ENCODE data around the gene TMEM239. TPM values are rescaled to one million over a fixed set of nuclear protein-coding genes. Genes with fewer than 3 reads are reported as not detected.

The TMEM239 gene
- total and polyA plus RNA-seq, 9 donors = not detected

DNA sequence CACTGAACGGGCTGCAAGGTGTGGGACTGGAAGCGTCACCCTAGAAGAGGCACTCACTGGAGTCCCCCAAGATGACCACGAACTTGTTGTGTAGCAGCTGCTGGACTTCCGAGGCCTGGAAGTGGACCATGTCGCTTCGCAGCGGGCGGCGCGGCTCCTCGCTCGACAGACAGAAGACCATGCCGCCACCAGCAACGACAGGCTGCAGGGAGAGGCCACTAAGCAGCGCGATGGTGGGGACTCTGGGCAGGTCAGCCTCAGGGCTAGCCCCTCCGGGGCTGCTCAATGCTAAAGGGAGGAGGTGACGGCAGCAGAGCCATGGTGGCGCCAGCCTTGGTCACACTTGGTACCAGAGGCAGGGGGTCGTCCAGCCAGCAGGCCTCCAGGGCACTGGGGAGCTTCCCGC is 23.6 kb downstream of the TMEM239 start:
- Histone ChIP-seq H3K27me3 (no peaks in the 10 kb centered on the region), H3K36me3 (no peaks in the 10 kb centered on the region), H3K27ac (peak overlapping the region; percentile 69 to 84), H3K4me3 (peak overlapping the region; percentile 99), H3K9me3 (no peaks in the 10 kb centered on the region), H3K4me1 (ENCODE audit: insufficient read depth) (peaks cover 4% of the 10 kb centered on the region)
- TF ChIP-seq EP300 (IDR thresholded peaks at IDR 0.05) (no peak), CTCF (IDR thresholded peaks at IDR 0.05) (no peak)
- WGBS, 3 donors = 79 to 81% (median 81%) methylated on average over 20 to 21 of the region's 21 CpGs
- intact Hi-C loops (cut with DNase I) = loop anchor here in 2 of 4 donors (5.0 to 10.0 kb wide), 2 partner anchors 82 to 145 kb away; partner anchors contain the start of gene EBF4 (in 1 of the 2)
- peak in 1 of 5 donors; percentile 72 for DNase-seq

- intact Hi-C loops (cut with DNase I) = loop anchor here in 2 of 4 donors (5.0 to 10.0 kb wide), 2 partner anchors 83 to 146 kb away; partner anchors contain the start of gene EBF4 (in 1 of the 2)
- Histone ChIP-seq H3K4me1 (ENCODE audit: insufficient read depth) (peaks cover 4% of the 10 kb centered on the region), H3K27ac (peak within 1 kb of the TSS; percentile 69 to 84), H3K27me3 (no peaks in the 10 kb centered on the region), H3K4me3 (peak within 1 kb of the TSS; percentile 99), H3K9me3 (no peaks in the 10 kb centered on the region), H3K36me3 (no peaks in the 10 kb centered on the region)
- 1 to 4% (median 2%) methylated on average over 57 to 98 of the region's 98 CpGs for WGBS, 3 donors
- TF ChIP-seq POLR2A (IDR thresholded peaks at IDR 0.05) = peak; percentile 41
- peak in 1 of 3 donors; percentile 17 for TF ChIP-seq CTCF (IDR thresholded peaks at IDR 0.05)
- no peak for TF ChIP-seq EP300 (IDR thresholded peaks at IDR 0.05)
- DNase-seq = peak; percentile 83 to 93 (median 88)
These were observed 24.2 kb downstream of the TMEM239 start, which contains the start of the genes PCED1A and VPS16 for GRCh38 chr20:2840138-2840966. Gene PCED1A (minus strand): TSS chr20:2840655. CDS start chr20:2839912, 743 bp downstream. Gene VPS16 (plus strand): TSS chr20:2840745. CDS start chr20:2840775, 30 bp downstream.

GRCh38 chr20:2840967-2841531 is 24.9 kb downstream of the TMEM239 start:
- Histone ChIP-seq H3K4me3 (peak overlapping the region; percentile 99), H3K36me3 (no peaks in the 10 kb centered on the region), H3K9me3 (no peaks in the 10 kb centered on the region), H3K4me1 (ENCODE audit: insufficient read depth) (peaks cover 4% of the 10 kb centered on the region), H3K27ac (peak overlapping the region; percentile 69 to 84), H3K27me3 (no peaks in the 10 kb centered on the region)
- intact Hi-C loops (cut with DNase I) = loop anchor here in 2 of 4 donors (5.0 to 10.0 kb wide), 2 partner anchors 84 to 146 kb away; partner anchors contain the start of gene EBF4 (in 1 of the 2)
- DNase-seq = peak; percentile 48 to 77 (median 62)
- 2% methylated on average over 27 to 33 of the region's 33 CpGs for WGBS, 3 donors
- TF ChIP-seq EP300 (IDR thresholded peaks at IDR 0.05) = no peak
- no peak for TF ChIP-seq POLR2A (IDR thresholded peaks at IDR 0.05)
- no peak for TF ChIP-seq CTCF (IDR thresholded peaks at IDR 0.05)

DNA sequence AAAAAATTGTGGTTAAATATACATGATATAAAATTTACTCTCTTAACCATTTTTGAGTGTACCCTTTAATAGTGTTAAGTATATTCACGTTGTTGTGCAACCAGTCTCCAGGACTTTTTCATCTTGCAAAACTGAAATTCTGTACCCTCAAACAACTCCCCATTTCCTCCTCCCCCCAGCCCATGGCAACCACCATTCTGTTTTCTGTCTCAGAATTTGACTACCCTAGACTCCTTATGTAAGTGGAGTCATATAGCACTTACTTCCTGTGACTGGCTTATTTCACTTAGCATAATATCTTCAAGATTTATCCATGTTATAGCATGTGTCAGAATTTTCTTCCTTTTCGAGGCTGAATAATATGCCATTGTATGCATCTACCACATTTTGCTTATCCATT is 29.4 kb downstream of the TMEM239 start:
- DNase-seq = no peak
- TF ChIP-seq POLR2A (IDR thresholded peaks at IDR 0.05) (no peak), CTCF (IDR thresholded peaks at IDR 0.05) (no peak), EP300 (IDR thresholded peaks at IDR 0.05) (no peak)
- Histone ChIP-seq H3K27ac (no peak overlapping the region), H3K36me3 (no peaks in the 10 kb centered on the region), H3K9me3 (no peaks in the 10 kb centered on the region), H3K27me3 (no peaks in the 10 kb centered on the region), H3K4me3 (no peak overlapping the region), H3K4me1 (ENCODE audit: insufficient read depth) (no peaks in the 10 kb centered on the region)
- WGBS, 3 donors = 83 to 91% (median 87%) methylated on average over 2 of the region's 2 CpGs
- intact Hi-C loops (cut with DNase I) = loop anchor here in 1 of 4 donors (10.0 kb wide), 1 partner anchor 151 kb away; the partner anchor contains the start of gene EBF4
